A204.1 (cell line): ENCODE measurements around the gene EXD3.
"Not testable (repeated sequence)": the region's sequence is repeated elsewhere in the genome, so short reads cannot be mapped to it uniquely, and the experiment has no call there.

Source experiments
- FAIRE-seq: peaks from 2 replicates; lab custom pipeline; 2012; peaks lifted over from hg19 to GRCh38; lab: Jason Lieb, UNC

The EXD3 gene

GRCh38 chr9:137410891-137411249 is 12.1 kb downstream of the EXD3 start:
- FAIRE-seq: no peak

DNA sequence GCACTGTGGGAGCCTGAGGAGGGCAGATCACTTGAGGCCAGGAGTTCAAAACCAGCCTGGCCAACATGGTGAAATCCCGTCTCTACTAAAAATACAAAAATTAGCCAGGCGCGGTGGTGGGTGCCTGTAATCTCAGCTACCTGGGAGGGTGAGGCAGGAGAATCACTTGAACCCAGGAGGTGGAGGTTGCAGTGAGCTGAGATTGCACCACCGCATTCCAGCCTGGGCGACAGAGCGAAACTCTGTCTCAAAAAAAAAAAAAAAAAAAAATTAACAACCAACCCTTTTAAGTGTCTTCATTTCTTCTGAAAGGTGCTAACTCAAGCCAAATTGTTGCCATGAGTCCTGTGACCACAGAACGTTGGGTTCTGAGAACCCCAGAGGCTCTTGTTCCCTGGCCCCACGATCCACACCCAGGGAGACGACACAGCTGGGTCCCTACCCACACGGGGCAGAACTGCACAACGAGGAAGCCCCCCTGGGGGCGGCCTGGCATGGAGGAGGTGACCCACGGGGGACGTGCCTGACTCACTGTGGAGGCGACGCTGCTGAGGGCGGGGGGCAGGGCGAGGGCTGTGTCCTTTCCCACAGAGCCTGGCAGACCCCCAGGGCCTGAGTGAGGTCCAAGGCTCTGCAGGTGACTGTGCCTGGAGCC is 12.6 kb downstream of the EXD3 start:
- FAIRE-seq: not testable (repeated sequence)

DNA sequence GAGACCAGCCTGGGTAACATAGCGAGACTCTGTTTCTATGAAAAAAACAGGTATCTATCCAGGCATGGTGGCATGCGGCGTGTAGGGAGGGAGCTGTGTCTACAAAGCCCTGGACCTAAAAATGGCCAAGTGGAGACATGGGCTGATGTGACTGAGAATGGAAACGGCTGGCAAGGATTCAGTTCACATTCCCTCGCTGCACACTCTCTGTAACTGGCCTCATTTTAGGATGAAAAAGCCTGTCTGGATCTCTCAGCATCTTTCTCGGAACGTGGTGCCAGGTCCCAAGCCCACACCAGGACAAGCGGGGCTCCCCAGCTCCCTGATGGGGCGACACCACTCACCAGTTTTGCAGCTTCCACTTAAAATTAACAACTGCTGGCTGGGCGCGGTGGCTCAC is 13.4 kb downstream of the EXD3 start:
- no peak for FAIRE-seq

GRCh38 chr9:137408651-137409405 is 14.1 kb downstream of the EXD3 start:
- FAIRE-seq: no peak

- no peak for FAIRE-seq
Observed at GRCh38 chr9:137407590-137408300, 15.2 kb downstream of the EXD3 start.

DNA sequence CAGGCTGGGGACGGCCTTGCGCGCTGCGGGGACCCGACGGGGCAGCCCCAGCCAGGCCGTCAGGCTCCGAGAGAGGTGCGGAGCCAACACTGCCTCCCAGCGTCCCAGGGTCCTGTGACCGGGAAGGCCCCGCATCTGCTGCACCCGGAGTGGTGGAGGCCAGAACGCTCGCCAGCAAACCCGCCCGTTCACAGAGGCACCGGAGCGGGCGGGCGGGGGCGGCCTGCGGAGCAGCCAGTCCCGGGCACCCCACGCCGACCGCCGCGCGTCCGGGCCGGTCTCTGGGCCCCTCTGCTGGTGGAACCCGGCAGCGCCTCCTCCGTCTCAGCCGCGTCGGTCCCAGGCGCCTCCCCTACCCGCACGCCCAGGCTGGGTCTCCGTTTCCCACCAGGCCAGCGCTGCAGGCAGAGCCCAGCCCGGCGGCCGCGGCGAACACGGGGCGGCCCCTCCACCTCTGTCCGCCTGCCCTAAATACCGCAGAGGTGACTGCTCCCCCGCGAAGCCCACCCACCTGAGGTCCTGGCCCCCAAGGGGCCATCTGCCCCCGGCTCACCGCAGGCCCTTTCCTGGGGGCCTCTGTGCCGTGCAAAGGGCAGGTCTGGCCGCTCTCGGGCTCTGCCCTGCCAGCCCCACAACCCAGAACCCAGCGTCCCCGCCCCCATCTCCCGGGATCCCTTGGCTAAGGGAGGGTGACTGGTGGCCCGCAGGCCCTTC is 15.9 kb downstream of the EXD3 start:
- FAIRE-seq: no peak

DNA sequence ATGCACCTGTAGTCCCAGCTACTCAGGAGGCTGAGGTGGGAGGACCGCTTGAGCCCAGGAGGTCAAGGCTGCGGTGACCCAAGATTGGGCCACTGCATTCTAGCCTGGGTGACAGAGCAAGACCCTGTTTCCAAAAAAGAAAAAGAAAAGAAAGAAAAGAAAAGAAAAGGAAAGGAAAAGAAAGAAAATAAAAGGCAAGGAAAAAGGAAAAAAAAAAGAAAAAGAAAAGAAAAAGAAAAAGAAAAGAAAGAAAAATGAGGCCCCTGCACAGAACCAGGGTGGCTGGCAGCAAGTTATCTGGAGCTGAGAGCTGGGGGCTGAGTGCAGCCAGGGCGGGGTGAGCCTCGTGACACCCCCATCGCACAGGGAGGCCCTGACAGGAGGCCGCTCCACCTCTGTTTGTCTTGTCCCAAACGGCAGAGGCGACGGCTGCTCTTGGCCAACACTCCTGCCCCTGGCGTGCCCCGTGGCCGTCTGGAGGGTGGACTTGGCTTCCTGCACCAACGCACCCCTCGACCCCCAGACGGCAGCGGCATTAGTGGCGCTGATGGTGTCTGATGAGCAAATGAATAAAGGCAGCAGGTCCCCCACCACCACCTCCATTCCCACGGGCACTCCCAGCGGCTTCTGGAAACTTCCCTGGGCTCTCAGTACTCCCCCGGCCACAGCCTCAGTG is 16.7 kb downstream of the EXD3 start:
- FAIRE-seq: no peak

GRCh38 chr9:137405677-137406081 is 17.3 kb downstream of the EXD3 start:
- no peak for FAIRE-seq

DNA sequence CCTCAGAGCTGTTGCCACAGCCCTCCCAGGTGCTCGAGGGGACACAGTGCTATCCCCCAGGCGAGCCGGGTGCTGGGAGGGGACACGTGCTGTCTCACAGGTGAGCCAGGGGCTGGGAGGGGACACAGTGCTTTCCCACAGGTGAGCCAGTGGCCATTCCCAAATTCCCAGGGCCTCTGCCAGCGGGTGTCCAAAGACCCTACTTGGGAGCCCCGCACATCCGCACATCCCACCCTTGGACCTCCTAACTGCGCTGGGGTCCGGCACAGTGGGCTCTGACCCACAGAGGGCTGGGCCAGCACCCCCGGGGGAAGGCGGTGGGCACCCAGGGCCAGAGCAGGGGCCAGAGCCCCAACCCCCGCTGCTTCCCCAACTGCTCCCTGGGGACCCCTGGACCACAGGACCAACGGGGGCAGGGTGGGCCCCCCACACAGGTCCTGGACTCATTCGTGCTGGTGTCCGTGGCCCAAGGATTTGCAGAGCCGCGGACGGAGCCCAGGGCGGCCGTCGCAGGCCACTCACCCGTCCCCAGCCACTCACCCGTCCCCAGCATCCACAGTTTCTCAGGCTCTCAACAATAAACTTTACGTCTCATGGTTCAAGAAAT is 17.9 kb downstream of the EXD3 start:
- no peak for FAIRE-seq

DNA sequence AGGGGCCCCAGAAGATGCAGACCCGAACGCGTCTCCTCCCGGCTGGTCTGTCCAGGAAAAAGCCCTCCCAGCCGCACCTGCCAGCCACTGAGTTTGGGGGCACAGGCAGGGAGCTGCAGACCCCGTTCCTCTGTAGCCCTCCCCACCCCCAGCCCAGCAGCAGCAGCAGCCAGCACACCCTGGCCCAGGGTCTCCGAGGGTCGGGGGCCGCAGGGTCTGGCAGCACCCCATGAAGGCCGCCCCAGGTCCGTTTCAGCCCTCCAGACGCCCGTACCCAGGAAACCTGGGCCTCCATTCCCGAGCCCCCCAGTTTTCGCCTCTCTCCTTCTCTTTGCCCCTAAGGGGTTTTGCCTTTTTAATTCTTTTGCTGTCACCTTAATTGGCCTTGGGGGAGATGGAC is 19.7 kb downstream of the EXD3 start:
- no peak for FAIRE-seq

DNA sequence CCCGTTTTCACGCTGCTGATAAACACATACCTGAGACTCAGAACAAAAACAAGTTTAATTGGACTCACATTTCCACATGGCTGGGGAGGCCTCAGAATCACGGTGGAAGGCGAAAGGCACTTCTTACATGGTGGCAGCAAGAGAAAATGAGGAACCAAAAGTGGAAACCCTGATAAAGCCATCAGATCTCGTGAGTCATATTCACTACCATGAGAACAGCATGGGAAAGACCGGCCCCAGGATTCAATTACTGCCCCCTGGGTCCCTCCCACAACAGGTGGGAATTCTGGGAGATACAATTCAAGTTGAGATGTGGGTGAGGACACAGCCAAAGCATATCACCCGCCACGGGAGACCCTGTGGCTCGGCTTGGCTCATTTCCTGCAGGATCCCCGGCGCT is 20.2 kb downstream of the EXD3 start:
- FAIRE-seq: no peak

- FAIRE-seq: no peak
Observed at GRCh38 chr9:137398561-137399468, 24.1 kb downstream of the EXD3 start.

DNA sequence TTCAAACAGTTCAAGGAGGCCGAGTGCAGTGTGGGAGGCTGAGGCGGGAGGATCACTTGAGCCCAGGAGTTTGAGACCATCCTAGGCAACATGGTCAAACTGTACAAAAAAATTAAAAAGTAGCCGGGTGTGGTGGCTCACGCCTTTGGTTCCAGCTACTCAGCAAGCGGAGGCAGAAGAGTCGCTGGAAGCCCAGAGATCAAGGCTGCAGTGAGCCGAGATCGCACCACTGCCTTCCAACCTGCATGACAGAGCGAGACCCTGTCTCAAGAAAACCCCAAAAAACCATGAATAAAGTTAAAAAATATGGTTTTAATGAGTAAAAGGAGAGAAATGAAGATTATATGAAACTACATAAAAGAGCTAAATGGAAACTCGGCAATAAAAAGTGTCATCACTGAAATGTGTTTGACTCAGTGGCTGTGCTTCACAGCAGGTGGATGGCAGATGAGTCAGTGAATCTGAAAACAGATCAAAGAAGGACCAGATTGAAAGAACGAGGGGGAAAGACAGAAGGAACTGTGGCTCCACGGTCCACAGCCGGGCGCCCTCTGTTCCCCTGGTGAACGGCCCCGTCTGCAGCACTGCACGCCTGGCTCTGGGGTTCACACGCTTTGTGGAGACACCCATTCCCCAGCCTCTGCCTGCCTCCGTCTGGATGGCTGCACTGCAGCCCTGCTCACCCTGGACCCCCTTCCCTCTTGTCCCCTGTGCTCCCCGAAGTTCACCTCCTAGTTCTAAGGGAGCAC is 25.1 kb downstream of the EXD3 start:
- no peak for FAIRE-seq

GRCh38 chr9:137396634-137397367 is 26.2 kb downstream of the EXD3 start:
- no peak for FAIRE-seq

DNA sequence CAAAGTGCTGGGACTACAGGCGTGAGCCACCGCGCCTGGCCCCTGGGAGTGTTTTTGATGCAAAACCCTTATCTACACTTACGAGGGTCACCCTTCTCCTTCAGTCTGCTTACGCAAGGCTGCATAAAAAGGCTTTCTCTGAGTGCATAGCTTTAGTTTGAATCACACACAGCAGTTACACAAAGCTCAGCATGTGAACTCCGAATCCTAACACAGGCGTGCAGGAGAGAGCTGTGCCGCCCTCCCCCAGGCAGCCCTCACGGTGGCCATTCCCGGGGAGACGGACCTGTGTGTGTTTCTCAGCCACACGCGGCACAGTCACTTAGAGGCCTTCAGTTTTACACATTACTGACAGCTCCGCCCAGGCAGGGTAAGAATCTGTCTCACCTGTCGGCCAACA is 26.7 kb downstream of the EXD3 start:
- no peak for FAIRE-seq

GRCh38 chr9:137395666-137396010 is 27.3 kb downstream of the EXD3 start:
- FAIRE-seq: no peak

- no peak for FAIRE-seq
Observed at GRCh38 chr9:137394866-137395665, 27.9 kb downstream of the EXD3 start.
